SU-DHL-6 (cell line): ENCODE data around the gene RITA1.

Experiments
- CTCF ChIP-seq: fragments of 200-600 bp; sonication (generic); IDR thresholded peaks from one replicate; pipeline ENCODE4 v1.5.1; 2017; ENCODE audit warnings: antibody characterized with exemption, mild to moderate bottlenecking, low read length, moderate library complexity; ENCODE audit not compliant: insufficient read depth, poor library complexity, severe bottlenecking
- EZH2phosphoT487 ChIP-seq: fragments of 200-600 bp; sonication (generic), shearing (Covaris generic); conservative IDR thresholded peaks from 2 replicates; pipeline ENCODE4 v1.6.1; 2018; ENCODE audit warnings: mild to moderate bottlenecking, antibody characterized with exemption, low read length, moderate library complexity, mixed read lengths

GRCh38 chr12:113234483-113234882 is 49.0 kb downstream of the RITA1 start:
- TF ChIP-seq CTCF (no peak), EZH2phosphoT487 (no peak)
